ENCODE measurements around the gene LRFN3.
A peak's percentile ranks its signal among the peaks of the same experiment; 100 is the strongest.
"Not testable (repeated sequence)": the region's sequence is repeated elsewhere in the genome, so short reads cannot be mapped to it uniquely, and the experiment has no call there.

Gene LRFN3

GRCh38 chr19:35901854-35902661 is 34.1 kb upstream of the LRFN3 start, which contains the start of gene HCST:
TSS of gene HCST (plus strand) at chr19:35902529. CDS start at chr19:35902594, 65 bp downstream.
- Mint-ChIP-seq H3K9me3 (no peaks in the 10 kb centered on the region), H3K36me3 (ENCODE audit: low read depth) (peaks cover 25% of the 10 kb centered on the region), H3K4me3 (peak within 1 kb of the TSS; percentile 81), H3K27ac (peak within 1 kb of the TSS; percentile 96), H3K4me1 (peaks cover 66% of the 10 kb centered on the region), H3K27me3 (no peaks in the 10 kb centered on the region)
- ATAC-seq (peak; percentile 12), DNase-seq (peak; percentile 51)

GRCh38 chr19:35902870-35903475 is 33.2 kb upstream of the LRFN3 start:
- Mint-ChIP-seq H3K4me3 (peak overlapping the region; percentile 81), H3K27me3 (no peaks in the 10 kb centered on the region), H3K4me1 (peaks cover 60% of the 10 kb centered on the region), H3K36me3 (ENCODE audit: low read depth) (peaks cover 16% of the 10 kb centered on the region), H3K27ac (peak overlapping the region; percentile 86), H3K9me3 (no peaks in the 10 kb centered on the region)
- no peak for DNase-seq
- no peak for ATAC-seq

- Mint-ChIP-seq H3K4me1 (peaks cover 60% of the 10 kb centered on the region), H3K27ac (peak overlapping the region; percentile 86), H3K4me3 (peak overlapping the region; percentile 81), H3K36me3 (ENCODE audit: low read depth) (peaks cover 11% of the 10 kb centered on the region), H3K27me3 (no peaks in the 10 kb centered on the region), H3K9me3 (no peaks in the 10 kb centered on the region)
- DNase-seq: peak; percentile 88
- peak; percentile 44 for ATAC-seq
Measured at GRCh38 chr19:35903550-35904179, 32.5 kb upstream of the LRFN3 start.

DNA sequence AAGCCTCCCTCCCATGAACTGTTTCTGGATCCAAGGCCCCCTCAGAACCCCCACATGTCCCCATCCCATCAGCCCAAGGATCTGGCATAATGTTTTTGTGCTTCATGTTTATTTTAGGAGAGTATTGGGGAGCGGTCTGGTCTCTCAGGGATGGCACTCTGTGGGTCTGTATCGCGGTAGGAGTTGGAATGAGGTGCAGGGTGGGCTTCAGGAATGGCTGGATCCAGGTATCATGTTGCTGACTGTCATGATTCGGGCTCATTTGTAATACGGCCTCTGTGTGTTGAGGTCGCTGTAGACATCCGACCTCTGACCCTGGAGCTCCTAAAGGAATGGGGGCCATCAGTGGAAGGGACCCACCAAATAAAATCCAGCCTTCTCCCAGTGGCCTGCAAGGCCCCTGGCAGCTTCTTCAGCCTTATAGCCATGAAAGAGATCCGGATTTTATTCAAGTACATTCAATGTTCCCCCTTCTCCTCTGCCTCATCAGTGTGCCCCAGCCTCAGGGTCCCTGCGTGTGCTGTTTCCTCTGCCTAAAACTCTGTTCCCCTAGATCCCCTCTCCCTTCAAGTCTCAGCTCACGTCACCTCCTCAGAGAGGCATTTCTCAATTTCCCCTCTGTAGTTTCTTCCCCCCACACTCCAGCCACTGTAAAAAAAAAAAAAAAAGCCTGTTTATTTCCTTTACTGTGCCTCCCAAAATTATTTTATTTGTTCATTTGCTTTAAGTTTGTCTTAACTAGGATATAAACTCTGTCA is 31.7 kb upstream of the LRFN3 start:
- peak overlapping the region; percentile 64 for H3K27ac Mint-ChIP-seq
- H3K4me1 Mint-ChIP-seq: peaks cover 64% of the 10 kb centered on the region
- peaks cover 5% of the 10 kb centered on the region for H3K36me3 Mint-ChIP-seq (ENCODE audit: low read depth)
- H3K27me3 Mint-ChIP-seq: no peaks in the 10 kb centered on the region
- no peaks in the 10 kb centered on the region for H3K9me3 Mint-ChIP-seq
- DNase-seq (no peak), ATAC-seq (no peak)
- peak overlapping the region; percentile 9 for H3K4me3 Mint-ChIP-seq

DNA sequence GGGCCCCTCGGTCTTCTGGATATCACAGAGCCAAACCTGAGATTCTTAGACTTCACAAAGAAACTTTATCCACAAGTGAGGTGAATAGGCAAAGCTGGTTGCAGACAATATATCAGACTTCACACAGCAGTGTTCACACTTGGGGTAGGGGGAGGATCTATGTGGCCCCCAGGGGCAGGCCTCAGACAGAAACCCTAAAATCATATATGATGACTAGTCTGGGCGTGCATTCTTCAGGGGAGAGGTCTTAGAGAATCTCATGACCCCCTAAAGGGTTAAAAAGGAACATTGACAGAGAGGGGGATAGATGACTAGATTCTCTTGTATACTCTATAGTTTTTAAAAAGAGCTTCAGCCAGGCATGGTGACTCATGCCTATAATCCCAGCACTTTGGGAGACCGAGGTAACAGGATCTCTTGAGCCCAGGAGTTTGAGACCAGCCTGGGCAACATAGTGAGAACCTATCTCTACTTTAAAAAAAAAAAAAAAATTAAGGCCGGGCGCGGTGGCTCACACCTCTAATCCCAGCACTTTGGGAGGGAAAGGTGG is 30.9 kb upstream of the LRFN3 start:
- ATAC-seq (no peak), DNase-seq (no peak)
- Mint-ChIP-seq H3K27ac (peak overlapping the region; percentile 64), H3K4me1 (peaks cover 67% of the 10 kb centered on the region), H3K36me3 (ENCODE audit: low read depth) (peaks cover 4% of the 10 kb centered on the region), H3K9me3 (no peaks in the 10 kb centered on the region), H3K27me3 (no peaks in the 10 kb centered on the region), H3K4me3 (no peak overlapping the region)

GRCh38 chr19:35907377-35907745 is 28.8 kb upstream of the LRFN3 start:
- DNase-seq (no peak), ATAC-seq (no peak)
- no peaks in the 10 kb centered on the region for H3K27me3 Mint-ChIP-seq
- peak overlapping the region; percentile 36 for H3K4me3 Mint-ChIP-seq
- H3K27ac Mint-ChIP-seq: no peak overlapping the region
- no peaks in the 10 kb centered on the region for H3K9me3 Mint-ChIP-seq
- peaks cover 4% of the 10 kb centered on the region for H3K36me3 Mint-ChIP-seq (ENCODE audit: low read depth)
- H3K4me1 Mint-ChIP-seq: peaks cover 62% of the 10 kb centered on the region

DNA sequence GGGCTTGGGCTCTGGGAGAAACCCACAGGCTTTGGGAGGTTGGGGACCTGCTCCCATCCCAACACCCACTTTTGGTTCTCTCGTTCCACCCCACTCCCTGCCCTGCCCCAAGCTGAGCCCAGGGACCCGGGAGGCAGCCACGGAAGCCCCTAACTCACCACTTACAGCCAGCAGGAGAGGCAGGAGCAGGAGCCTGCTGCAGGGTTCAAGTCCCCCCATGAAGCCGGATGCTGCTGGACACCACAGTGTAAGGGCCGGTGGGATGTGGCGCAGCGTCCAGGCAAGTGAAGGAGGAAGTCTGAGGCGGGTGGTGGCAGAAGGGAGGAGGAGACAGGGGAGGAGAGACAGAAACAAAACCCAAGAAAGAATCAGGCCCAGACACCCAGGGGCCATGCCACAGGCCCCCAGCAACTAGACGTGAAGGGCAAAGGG is 28.1 kb upstream of the LRFN3 start, which contains the start of gene TYROBP:
TYROBP (minus strand) TSS at position 286 of the 432 bp plus-strand sequence; CDS start at position 219, 67 bp downstream.
- Mint-ChIP-seq H3K9me3 (no peaks in the 10 kb centered on the region), H3K4me1 (peaks cover 56% of the 10 kb centered on the region), H3K36me3 (ENCODE audit: low read depth) (peaks cover 4% of the 10 kb centered on the region), H3K27me3 (no peaks in the 10 kb centered on the region), H3K27ac (peak within 1 kb of the TSS; percentile 69), H3K4me3 (peak within 1 kb of the TSS; percentile 36)
- ATAC-seq: no peak
- DNase-seq: no peak

GRCh38 chr19:35908973-35909683 is 27.0 kb upstream of the LRFN3 start:
- DNase-seq (peak; percentile 52), ATAC-seq (peak; percentile 37)
- no peaks in the 10 kb centered on the region for H3K36me3 Mint-ChIP-seq (ENCODE audit: low read depth)
- H3K4me1 Mint-ChIP-seq: peaks cover 57% of the 10 kb centered on the region
- H3K9me3 Mint-ChIP-seq: no peaks in the 10 kb centered on the region
- H3K4me3 Mint-ChIP-seq: peak overlapping the region; percentile 7
- peak overlapping the region; percentile 69 for H3K27ac Mint-ChIP-seq
- H3K27me3 Mint-ChIP-seq: no peaks in the 10 kb centered on the region

- Mint-ChIP-seq H3K27ac (peak overlapping the region; percentile 69), H3K4me3 (no peak overlapping the region), H3K36me3 (ENCODE audit: low read depth) (no peaks in the 10 kb centered on the region), H3K4me1 (peaks cover 55% of the 10 kb centered on the region), H3K9me3 (no peaks in the 10 kb centered on the region), H3K27me3 (no peaks in the 10 kb centered on the region)
- no peak for ATAC-seq
- DNase-seq: no peak
Measured at GRCh38 chr19:35909684-35910035, 26.5 kb upstream of the LRFN3 start.

GRCh38 chr19:35910355-35910754 is 25.8 kb upstream of the LRFN3 start:
- not testable (repeated sequence) for H3K27ac Mint-ChIP-seq; DNase-seq; H3K4me3 Mint-ChIP-seq; H3K9me3 Mint-ChIP-seq; ATAC-seq; H3K27me3 Mint-ChIP-seq; H3K36me3 Mint-ChIP-seq (ENCODE audit: low read depth)
- peaks cover 53% of the 10 kb centered on the region for H3K4me1 Mint-ChIP-seq

DNA sequence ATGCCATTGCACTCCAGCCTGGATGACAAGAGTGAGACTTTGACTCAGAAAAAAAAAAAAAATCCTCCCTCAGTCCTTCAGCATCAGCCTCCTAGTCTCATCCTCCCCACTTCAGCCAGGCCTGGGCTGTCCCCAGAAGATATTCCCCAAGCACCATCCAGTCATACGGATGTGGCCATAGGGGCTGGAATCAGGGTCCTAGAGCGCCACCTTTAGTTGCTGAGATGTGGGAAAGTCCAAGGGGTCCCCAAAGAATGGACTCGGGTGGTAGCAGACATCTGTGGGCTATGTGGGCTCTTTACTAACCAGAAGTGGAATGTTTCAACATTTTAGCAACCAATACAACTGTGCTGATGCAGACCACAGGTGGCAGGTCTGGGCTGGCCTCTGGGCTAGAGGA is 25.0 kb upstream of the LRFN3 start:
- Mint-ChIP-seq H3K4me1 (peaks cover 51% of the 10 kb centered on the region), H3K27me3 (no peaks in the 10 kb centered on the region), H3K4me3 (no peak overlapping the region), H3K36me3 (ENCODE audit: low read depth) (no peaks in the 10 kb centered on the region), H3K9me3 (no peaks in the 10 kb centered on the region), H3K27ac (no peak overlapping the region)
- no peak for ATAC-seq
- no peak for DNase-seq

DNA sequence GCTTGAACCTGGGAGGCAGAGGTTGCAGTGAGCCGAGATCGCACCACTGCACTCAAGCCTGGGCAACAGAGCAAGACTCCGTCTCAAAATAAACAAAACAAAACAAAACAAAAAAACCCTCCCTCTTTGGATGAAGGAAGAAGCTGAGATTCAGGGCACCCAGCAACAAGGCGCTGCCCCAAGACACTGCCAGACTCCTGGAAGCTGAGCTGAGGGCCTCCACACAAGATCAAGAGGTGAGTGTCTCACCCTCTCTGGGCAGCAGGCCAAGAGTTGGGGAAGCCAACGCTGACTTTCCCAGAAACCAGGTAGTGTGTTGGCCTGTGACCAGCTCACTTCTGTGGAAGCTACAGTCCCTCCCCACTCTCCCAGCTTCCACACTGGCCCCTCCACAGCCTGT is 24.4 kb upstream of the LRFN3 start:
- H3K27me3 Mint-ChIP-seq: no peaks in the 10 kb centered on the region
- ATAC-seq (no peak), DNase-seq (peak; percentile 34)
- H3K4me1 Mint-ChIP-seq: peaks cover 48% of the 10 kb centered on the region
- no peaks in the 10 kb centered on the region for H3K36me3 Mint-ChIP-seq (ENCODE audit: low read depth)
- no peak overlapping the region for H3K27ac Mint-ChIP-seq
- no peaks in the 10 kb centered on the region for H3K9me3 Mint-ChIP-seq
- H3K4me3 Mint-ChIP-seq: no peak overlapping the region

GRCh38 chr19:35913589-35913988 is 22.6 kb upstream of the LRFN3 start:
- ATAC-seq: peak; percentile 56
- H3K27ac Mint-ChIP-seq: peak overlapping the region; percentile 80
- H3K27me3 Mint-ChIP-seq: no peaks in the 10 kb centered on the region
- H3K4me1 Mint-ChIP-seq: peaks cover 44% of the 10 kb centered on the region
- H3K36me3 Mint-ChIP-seq (ENCODE audit: low read depth): no peaks in the 10 kb centered on the region
- no peak for DNase-seq
- H3K9me3 Mint-ChIP-seq: no peaks in the 10 kb centered on the region
- peak overlapping the region; percentile 26 for H3K4me3 Mint-ChIP-seq

All from activated naive CD8-positive, alpha-beta T cell treated with anti-CD3 and anti-CD28 coated beads, Interleukin-2, amount 50 U/mL, for 24 hours (primary cell).